IMR-90 (cell line): Measurements from ENCODE around the gene CLEC2D. TPM values are rescaled to one million over a fixed set of nuclear protein-coding genes. Genes with fewer than 3 reads are reported as not detected.
"Not testable (repeated sequence)": the region's sequence is repeated elsewhere in the genome, so short reads cannot be mapped to it uniquely, and the experiment has no call there.

Source experiments
- ATAC-seq: fragments of 200-7000 bp; cut with Tn5 transposase; 2 replicates; pipeline ENCODE4 v1.9.1; 2020; ENCODE audit warnings: low read depth, mild to moderate bottlenecking, moderate library complexity
- BruUV-seq: library from RNA; stranded (reverse); fragments of 400-500 nt; replicated peaks from 2 replicates; lab custom pipeline; 2021; lab: Mats Ljungman, UMichigan
- CTCF ChIA-PET: fragments of 300-600 bp; formaldehyde crosslinking; extraction: SDS; loops from one replicate; lab custom pipeline; 2021; ENCODE audit warnings: antibody characterized with exemption; lab: Yijun Ruan, JAX
- POLR2A ChIA-PET: fragments of 300-600 bp; sonication (Branson Sonifier 250); formaldehyde crosslinking; loops from one replicate; lab custom pipeline; 2022; ENCODE audit warnings: antibody characterized with exemption; ENCODE audit not compliant: unreplicated experiment; lab: Charles Lee
- DNase-seq: peaks from one replicate; pipeline ENCODE4 v3.0.0; 2013
- H2AFZ ChIP-seq: replicated peaks from 2 replicates; pipeline ENCODE3; 2013; ENCODE audit warnings: low read length, mild to moderate bottlenecking; ENCODE audit not compliant: poor library complexity
- H2AK5ac ChIP-seq: 2 replicates; pipeline ENCODE4 v1.6.1; 2013; ENCODE audit warnings: low read depth, low read length, inconsistent platforms
- H2AK9ac ChIP-seq: replicated peaks from 2 replicates; pipeline ENCODE3; 2013; ENCODE audit warnings: mild to moderate bottlenecking, low read depth, low read length, moderate library complexity; ENCODE audit not compliant: poor library complexity
- H2BK120ac ChIP-seq: 2 replicates; pipeline ENCODE4 v1.6.1; 2013; ENCODE audit warnings: low read depth, low read length, inconsistent platforms
- H2BK15ac ChIP-seq: 3 replicates; pipeline ENCODE4 v1.6.1; 2013; ENCODE audit warnings: low read depth, low read length, inconsistent platforms
- H2BK20ac ChIP-seq: 2 replicates; pipeline ENCODE4 v1.6.1; 2013; ENCODE audit warnings: low read depth, mild to moderate bottlenecking, inconsistent platforms, low read length, moderate library complexity
- H2BK5ac ChIP-seq: 2 replicates; pipeline ENCODE4 v1.6.1; 2013; ENCODE audit warnings: mild to moderate bottlenecking, low read depth, low read length, inconsistent platforms; ENCODE audit not compliant: poor library complexity, severe bottlenecking
- H3K14ac ChIP-seq: replicated peaks from 2 replicates; pipeline ENCODE4 v1.6.1; 2013; ENCODE audit warnings: low read depth, low read length, inconsistent platforms
- H3K18ac ChIP-seq: 2 replicates; pipeline ENCODE4 v1.6.1; 2013; ENCODE audit warnings: low read depth, low read length, control low read depth
- H3K23ac ChIP-seq: 2 replicates; pipeline ENCODE4 v1.6.1; 2013; ENCODE audit warnings: low read depth, low read length, inconsistent platforms
- H3K27ac ChIP-seq: 2 replicates; pipeline ENCODE4 v1.5.1; 2013; ENCODE audit warnings: mild to moderate bottlenecking, control low read depth, low read length; ENCODE audit not compliant: insufficient read depth
- H3K27me3 ChIP-seq: 2 replicates; pipeline ENCODE4 v1.6.1; 2013; ENCODE audit warnings: low read length; ENCODE audit not compliant: control insufficient read depth, insufficient read depth
- H3K36me3 ChIP-seq: 2 replicates; pipeline ENCODE4 v1.6.1; 2013; ENCODE audit warnings: low read length, mixed read lengths; ENCODE audit not compliant: control insufficient read depth, insufficient read depth
- H3K4ac ChIP-seq: 2 replicates; pipeline ENCODE4 v1.6.1; 2013; ENCODE audit warnings: low read depth, low read length, inconsistent platforms
- H3K4me1 ChIP-seq: 2 replicates; pipeline ENCODE4 v1.6.1; 2013; ENCODE audit warnings: low read length, mixed read lengths; ENCODE audit not compliant: control insufficient read depth, insufficient read depth
- H3K4me2 ChIP-seq: 2 replicates; pipeline ENCODE4 v1.6.1; 2013; ENCODE audit warnings: low read depth, mild to moderate bottlenecking, control low read depth, low read length, moderate library complexity
- H3K4me3 ChIP-seq: 2 replicates; pipeline ENCODE4 v1.5.1; 2013; ENCODE audit warnings: low read depth, mild to moderate bottlenecking, control low read depth, low read length, moderate library complexity; ENCODE audit not compliant: insufficient read depth
- H3K56ac ChIP-seq: 2 replicates; pipeline ENCODE4 v1.6.1; 2013; ENCODE audit warnings: low read length, inconsistent platforms; ENCODE audit not compliant: insufficient read depth; ENCODE audit errors: extremely low read depth
- H3K79me1 ChIP-seq, 2 experiments: 2 replicates each; pipeline ENCODE4 v1.6.1; 2013; ENCODE audit warnings: low read length in 2 of 2, inconsistent platforms in 1 of 2, low read depth in 1 of 2
- H3K9ac ChIP-seq: 2 replicates; pipeline ENCODE4 v1.6.1; 2013; ENCODE audit warnings: low read depth, low read length, control low read depth
- H3K9me1 ChIP-seq: 2 replicates; pipeline ENCODE4 v1.6.1; 2013; ENCODE audit warnings: low read length, inconsistent platforms; ENCODE audit not compliant: insufficient read depth
- H3K9me3 ChIP-seq: 2 replicates; pipeline ENCODE4 v1.6.1; 2013; ENCODE audit warnings: low read length; ENCODE audit not compliant: control insufficient read depth, insufficient read depth
- H4K20me1 ChIP-seq: 2 replicates; pipeline ENCODE4 v1.6.1; 2013; ENCODE audit warnings: low read length, inconsistent platforms; ENCODE audit not compliant: insufficient read depth
- H4K5ac ChIP-seq: 2 replicates; pipeline ENCODE4 v1.6.1; 2013; ENCODE audit warnings: mild to moderate bottlenecking, low read depth, low read length, control low read depth
- H4K8ac ChIP-seq, 2 experiments: 2 replicates each; pipeline ENCODE4 v1.6.1; 2013; ENCODE audit warnings: low read depth in 2 of 2, low read length in 2 of 2, control low read depth in 1 of 2, inconsistent platforms in 1 of 2
- H4K91ac ChIP-seq: 2 replicates; pipeline ENCODE4 v1.6.1; 2013; ENCODE audit warnings: low read depth, low read length, inconsistent platforms; ENCODE audit not compliant: insufficient read depth
- WGBS, 2 experiments: methylation state at CpG; one replicate each; pipeline versions ENCODE4 v1.1.5 to v1.1.7; 2013; ENCODE audit warnings: missing lambda C conversion rate in 2 of 2; ENCODE audit not compliant: insufficient read length in 1 of 2; ENCODE audit errors: extremely low coverage in 2 of 2; 5-methylcytosine and 5-hydroxymethylcytosine counted together
- dilution Hi-C: fragments of 300-500 bp; cut with HindIII; formaldehyde crosslinking; loops from one replicate; pipeline ENCODE4 v1.14.3; 2018; ENCODE audit warnings: low sequenced_read_pairs; ENCODE audit not compliant: unreplicated experiment
- in situ Hi-C: fragments of 300-500 bp; cut with MboI; formaldehyde crosslinking; loops from 3 replicates; pipeline ENCODE4 v1.14.3; 2019; ENCODE audit warnings: low sequenced_read_pairs, inconsistent platforms, mixed read lengths
- intact Hi-C: fragments of 100-400 bp; cut with micrococcal nuclease; formaldehyde crosslinking; loops from 2 replicates; pipeline ENCODE4 v1.10.0; 2022
- polyA plus RNA-seq, 3 experiments: library from polyadenylated mRNA; depleted of rRNA; stranded (reverse); fragments of >200 nt; gene quantifications; 2 replicates each; pipeline ENCODE4 v1.2.3, GENCODE V29; 2012; ENCODE audit warnings: low replicate concordance in 1 of 3
- total RNA-seq: library from RNA; depleted of rRNA; stranded (reverse); fragments of >200 nt; gene quantifications from 2 replicates; pipeline ENCODE4 v1.2.3, GENCODE V29; 2012

The CLEC2D gene
- total and polyA plus RNA-seq, 2 of the 4 experiments (the other 2 are of a cell fraction), result 0.72 to 1.2 TPM

GRCh38 chr12:9738905-9739304 is 69.4 kb downstream of the CLEC2D start:
- ATAC-seq, POLR2A ChIA-PET, H3K9me1 ChIP-seq, H3K56ac ChIP-seq, DNase-seq, H3K9ac ChIP-seq, H4K91ac ChIP-seq, H4K8ac ChIP-seq, intact Hi-C loops, dilution Hi-C loops, H2BK5ac ChIP-seq, H2AK9ac ChIP-seq, H4K5ac ChIP-seq, BruUV-seq, H2BK20ac ChIP-seq, H3K4me2 ChIP-seq, H3K36me3 ChIP-seq, H3K79me1 ChIP-seq, H3K4me1 ChIP-seq, H3K27me3 ChIP-seq, H3K18ac ChIP-seq, H2AFZ ChIP-seq, H3K4ac ChIP-seq, H2BK15ac ChIP-seq, H4K20me1 ChIP-seq, in situ Hi-C loops, H3K23ac ChIP-seq, H2BK120ac ChIP-seq, H2AK5ac ChIP-seq, H3K4me3 ChIP-seq, H3K9me3 ChIP-seq, H3K27ac ChIP-seq, H3K14ac ChIP-seq: not testable (repeated sequence)
- WGBS, 2 experiments, result 92% methylated on average over 6 of the region's 14 CpGs; no CpG with 5 or more reads in 1 of the 2 experiments
- CTCF ChIA-PET, result interaction anchor here (0.6 kb wide), 1 partner anchor 83 kb away, joined by 3 read pairs; no protein-coding TSS in a partner anchor

- ATAC-seq, DNase-seq, in situ Hi-C loops, H3K27ac ChIP-seq, H2BK5ac ChIP-seq, H2AK5ac ChIP-seq, H3K79me1 ChIP-seq, dilution Hi-C loops, H2AK9ac ChIP-seq, H3K14ac ChIP-seq, BruUV-seq, H2BK120ac ChIP-seq, H3K56ac ChIP-seq, POLR2A ChIA-PET, H3K36me3 ChIP-seq, H4K8ac ChIP-seq, H2BK15ac ChIP-seq, H3K23ac ChIP-seq, H4K20me1 ChIP-seq, H3K9ac ChIP-seq, H3K4me3 ChIP-seq, H2BK20ac ChIP-seq, H3K18ac ChIP-seq, H3K9me1 ChIP-seq, H2AFZ ChIP-seq, H4K5ac ChIP-seq, H3K4me2 ChIP-seq, H4K91ac ChIP-seq, H3K9me3 ChIP-seq, H3K4me1 ChIP-seq, H3K4ac ChIP-seq, H3K27me3 ChIP-seq: not testable (repeated sequence)
- 40% methylated on average over 3 of the region's 54 CpGs; no CpG with 5 or more reads in 1 of the 2 experiments for WGBS, 2 experiments
- intact Hi-C loops, result loop anchor here (10.0 kb wide), 1 partner anchor 475 kb away; the partner anchor contains the start of gene GABARAPL1
- CTCF ChIA-PET, result interaction anchor here (0.6 kb wide), 1 partner anchor 83 kb away, joined by 3 read pairs; no protein-coding TSS in a partner anchor
Observed at GRCh38 chr12:9739404-9740105, 70.0 kb downstream of the CLEC2D start.
